SIG-M5 treated with dmso at 0.1 percent for 504 hours (cell line): Measurements from ENCODE around the gene ZBTB12.

Source experiments
- DNase-seq: peaks from one replicate; lab custom pipeline; 2025; ENCODE audit not compliant: unreplicated experiment; lab: John Stamatoyannopoulos, UW

Gene ZBTB12

GRCh38 chr6:31897612-31898382 lies 4.1 kb downstream of the ZBTB12 start, which contains the start of gene EHMT2:
TSS of gene EHMT2 (minus strand) at chr6:31897698. CDS start at chr6:31897677, 21 bp downstream.
- DNase-seq: peak; percentile 68

- no peak for DNase-seq
These were observed 4.9 kb downstream of the ZBTB12 start for GRCh38 chr6:31896856-31897611.

GRCh38 chr6:31896493-31896855 lies 5.4 kb downstream of the ZBTB12 start:
- DNase-seq: no peak

- no peak for DNase-seq
These were observed 9.1 kb downstream of the ZBTB12 start for GRCh38 chr6:31892821-31893220.

- DNase-seq: no peak
These were observed 12.4 kb downstream of the ZBTB12 start for GRCh38 chr6:31889331-31889972.

- no peak for DNase-seq
These were observed 13.3 kb downstream of the ZBTB12 start for GRCh38 chr6:31888276-31889258.

GRCh38 chr6:31887173-31888007 lies 14.5 kb downstream of the ZBTB12 start:
- no peak for DNase-seq

GRCh38 chr6:31886541-31886991 lies 15.3 kb downstream of the ZBTB12 start:
- DNase-seq: no peak

- DNase-seq: no peak
These were observed 17.3 kb downstream of the ZBTB12 start for GRCh38 chr6:31884528-31885035.

GRCh38 chr6:31883676-31884075 lies 18.2 kb downstream of the ZBTB12 start:
- DNase-seq: no peak

GRCh38 chr6:31882344-31882743 lies 19.5 kb downstream of the ZBTB12 start:
- DNase-seq: no peak

- DNase-seq: no peak
These were observed 20.6 kb downstream of the ZBTB12 start for GRCh38 chr6:31881136-31881859.

GRCh38 chr6:31880616-31881015 lies 21.3 kb downstream of the ZBTB12 start:
- DNase-seq: no peak

GRCh38 chr6:31879901-31880300 lies 22.0 kb downstream of the ZBTB12 start:
- no peak for DNase-seq

- no peak for DNase-seq
These were observed 22.7 kb downstream of the ZBTB12 start for GRCh38 chr6:31879143-31879542.

- DNase-seq: no peak
These were observed 23.2 kb downstream of the ZBTB12 start, which contains the start of gene SLC44A4 for GRCh38 chr6:31878726-31879125. TSS of gene SLC44A4 (minus strand) at chr6:31878997. CDS start at chr6:31878980, 17 bp downstream.

- DNase-seq: no peak
These were observed 23.7 kb downstream of the ZBTB12 start for GRCh38 chr6:31878222-31878621.

- no peak for DNase-seq
These were observed 24.2 kb downstream of the ZBTB12 start for GRCh38 chr6:31877651-31878161.
